Activated naive CD8-positive, alpha-beta T cell treated with anti-CD3 and anti-CD28 coated beads for 36 hours (primary cell): ENCODE data around the gene HARBI1. TPM values are rescaled to one million over a fixed set of nuclear protein-coding genes. Genes with fewer than 3 reads are reported as not detected.
A peak's percentile ranks its signal among the peaks of the same experiment; 100 is the strongest.

Source experiments
- DNase-seq: peaks from one replicate; pipeline ENCODE4 v3.0.0; 2021
- H3K27ac Mint-ChIP-seq: one replicate; pipeline ENCODE4 v1.8.0; 2022; ENCODE audit warnings: mild to moderate bottlenecking, moderate library complexity, mixed read lengths
- H3K27me3 Mint-ChIP-seq: one replicate; pipeline ENCODE4 v1.8.0; 2022; ENCODE audit warnings: mild to moderate bottlenecking, mixed read lengths
- H3K36me3 Mint-ChIP-seq: one replicate; pipeline ENCODE4 v1.8.0; 2021; ENCODE audit warnings: mild to moderate bottlenecking, mixed read lengths
- H3K4me1 Mint-ChIP-seq: one replicate; pipeline ENCODE4 v1.8.0; 2021; ENCODE audit warnings: mixed read lengths
- H3K4me3 Mint-ChIP-seq: one replicate; pipeline ENCODE4 v1.8.0; 2022; ENCODE audit warnings: mild to moderate bottlenecking, moderate library complexity, mixed read lengths
- H3K9me3 Mint-ChIP-seq: one replicate; pipeline ENCODE4 v1.8.0; 2022; ENCODE audit warnings: mixed read lengths
- total RNA-seq, 2 experiments: library from RNA; stranded (reverse); gene quantifications; one replicate each; pipeline ENCODE4 v1.2.3, GENCODE V29; 2021

The HARBI1 gene
- total RNA-seq, 2 experiments from 2014 or later: 2.6 to 4.5 TPM

GRCh38 chr11:46616551-46617133 is 385 bp downstream of the HARBI1 start:
- Mint-ChIP-seq H3K4me3 (peak overlapping the region; percentile 93), H3K4me1 (peaks cover 33% of the 10 kb centered on the region), H3K27ac (peak overlapping the region; percentile 99), H3K9me3 (no peaks in the 10 kb centered on the region), H3K36me3 (peaks cover 4% of the 10 kb centered on the region), H3K27me3 (no peaks in the 10 kb centered on the region)
- DNase-seq: no peak

GRCh38 chr11:46615756-46616155 is 1.3 kb downstream of the HARBI1 start:
- no peaks in the 10 kb centered on the region for H3K36me3 Mint-ChIP-seq
- H3K27ac Mint-ChIP-seq: no peak overlapping the region
- H3K4me1 Mint-ChIP-seq: peaks cover 28% of the 10 kb centered on the region

GRCh38 chr11:46612326-46612725 is 4.7 kb downstream of the HARBI1 start:
- no peaks in the 10 kb centered on the region for H3K27me3 Mint-ChIP-seq
- H3K4me3 Mint-ChIP-seq: no peak overlapping the region

More at GRCh38 chr11:46615756-46616155, 1.3 kb downstream of the HARBI1 start:
- H3K9me3 Mint-ChIP-seq: no peaks in the 10 kb centered on the region
- no peak for DNase-seq
- H3K4me3 Mint-ChIP-seq: peak overlapping the region; percentile 93
- H3K27me3 Mint-ChIP-seq: no peaks in the 10 kb centered on the region

GRCh38 chr11:46611526-46612304 is 5.3 kb downstream of the HARBI1 start:
- H3K4me1 Mint-ChIP-seq: peaks cover 13% of the 10 kb centered on the region
- H3K27me3 Mint-ChIP-seq: no peaks in the 10 kb centered on the region
- no peak overlapping the region for H3K4me3 Mint-ChIP-seq
- no peak overlapping the region for H3K27ac Mint-ChIP-seq
- DNase-seq: no peak
- no peaks in the 10 kb centered on the region for H3K9me3 Mint-ChIP-seq
- H3K36me3 Mint-ChIP-seq: no peaks in the 10 kb centered on the region

More at GRCh38 chr11:46612326-46612725, 4.7 kb downstream of the HARBI1 start:
- peaks cover 14% of the 10 kb centered on the region for H3K4me1 Mint-ChIP-seq
- no peak for DNase-seq
- no peaks in the 10 kb centered on the region for H3K9me3 Mint-ChIP-seq
- no peak overlapping the region for H3K27ac Mint-ChIP-seq
- no peaks in the 10 kb centered on the region for H3K36me3 Mint-ChIP-seq

GRCh38 chr11:46609386-46609785 is 7.6 kb downstream of the HARBI1 start:
- no peaks in the 10 kb centered on the region for H3K9me3 Mint-ChIP-seq
- DNase-seq: no peak
- H3K27me3 Mint-ChIP-seq: no peaks in the 10 kb centered on the region
- peaks cover 2% of the 10 kb centered on the region for H3K4me1 Mint-ChIP-seq
- H3K4me3 Mint-ChIP-seq: no peak overlapping the region
- H3K27ac Mint-ChIP-seq: no peak overlapping the region
- H3K36me3 Mint-ChIP-seq: no peaks in the 10 kb centered on the region

- H3K4me3 Mint-ChIP-seq: no peak overlapping the region
- DNase-seq: no peak
- no peaks in the 10 kb centered on the region for H3K27me3 Mint-ChIP-seq
- no peaks in the 10 kb centered on the region for H3K9me3 Mint-ChIP-seq
- no peak overlapping the region for H3K27ac Mint-ChIP-seq
- H3K36me3 Mint-ChIP-seq: no peaks in the 10 kb centered on the region
- peaks cover 5% of the 10 kb centered on the region for H3K4me1 Mint-ChIP-seq
These were observed 9.5 kb downstream of the HARBI1 start for GRCh38 chr11:46607516-46607915.

GRCh38 chr11:46604796-46605195 is 12.2 kb downstream of the HARBI1 start:
- no peaks in the 10 kb centered on the region for H3K27me3 Mint-ChIP-seq
- H3K4me1 Mint-ChIP-seq: peaks cover 5% of the 10 kb centered on the region
- no peak for DNase-seq
- H3K9me3 Mint-ChIP-seq: no peaks in the 10 kb centered on the region
- H3K36me3 Mint-ChIP-seq: no peaks in the 10 kb centered on the region
- H3K27ac Mint-ChIP-seq: no peak overlapping the region
- H3K4me3 Mint-ChIP-seq: no peak overlapping the region

- no peak overlapping the region for H3K27ac Mint-ChIP-seq
- no peak overlapping the region for H3K4me3 Mint-ChIP-seq
- H3K4me1 Mint-ChIP-seq: peaks cover 5% of the 10 kb centered on the region
- H3K9me3 Mint-ChIP-seq: no peaks in the 10 kb centered on the region
- no peaks in the 10 kb centered on the region for H3K36me3 Mint-ChIP-seq
- no peaks in the 10 kb centered on the region for H3K27me3 Mint-ChIP-seq
- DNase-seq: no peak
These were observed 13.2 kb downstream of the HARBI1 start for GRCh38 chr11:46603704-46604308.

GRCh38 chr11:46601129-46601528 is 15.9 kb downstream of the HARBI1 start:
- Mint-ChIP-seq H3K27me3 (no peaks in the 10 kb centered on the region), H3K36me3 (no peaks in the 10 kb centered on the region), H3K9me3 (no peaks in the 10 kb centered on the region), H3K4me1 (peaks cover 5% of the 10 kb centered on the region), H3K4me3 (no peak overlapping the region), H3K27ac (no peak overlapping the region)
- DNase-seq: no peak

GRCh38 chr11:46600194-46600960 is 16.6 kb downstream of the HARBI1 start:
- Mint-ChIP-seq H3K9me3 (no peaks in the 10 kb centered on the region), H3K4me3 (no peak overlapping the region), H3K27me3 (no peaks in the 10 kb centered on the region), H3K36me3 (no peaks in the 10 kb centered on the region), H3K27ac (no peak overlapping the region), H3K4me1 (peaks cover 5% of the 10 kb centered on the region)
- DNase-seq: no peak

- Mint-ChIP-seq H3K36me3 (no peaks in the 10 kb centered on the region), H3K9me3 (no peaks in the 10 kb centered on the region), H3K27ac (no peak overlapping the region), H3K4me1 (peaks cover 6% of the 10 kb centered on the region), H3K27me3 (no peaks in the 10 kb centered on the region), H3K4me3 (no peak overlapping the region)
- no peak for DNase-seq
These were observed 17.5 kb downstream of the HARBI1 start for GRCh38 chr11:46599340-46600193.

GRCh38 chr11:46597609-46598219 is 19.3 kb downstream of the HARBI1 start:
- no peak overlapping the region for H3K4me3 Mint-ChIP-seq
- H3K27ac Mint-ChIP-seq: no peak overlapping the region
- no peaks in the 10 kb centered on the region for H3K27me3 Mint-ChIP-seq
- H3K36me3 Mint-ChIP-seq: peaks cover 4% of the 10 kb centered on the region
- DNase-seq: no peak
- no peaks in the 10 kb centered on the region for H3K9me3 Mint-ChIP-seq
- H3K4me1 Mint-ChIP-seq: peaks cover 12% of the 10 kb centered on the region

GRCh38 chr11:46597155-46597554 is 19.9 kb downstream of the HARBI1 start:
- no peak for DNase-seq
- Mint-ChIP-seq H3K9me3 (no peaks in the 10 kb centered on the region), H3K27me3 (no peaks in the 10 kb centered on the region), H3K27ac (no peak overlapping the region), H3K4me1 (peaks cover 16% of the 10 kb centered on the region), H3K4me3 (no peak overlapping the region), H3K36me3 (peaks cover 4% of the 10 kb centered on the region)

- Mint-ChIP-seq H3K9me3 (no peaks in the 10 kb centered on the region), H3K36me3 (peaks cover 10% of the 10 kb centered on the region), H3K4me1 (peaks cover 29% of the 10 kb centered on the region), H3K27me3 (no peaks in the 10 kb centered on the region), H3K4me3 (no peak overlapping the region), H3K27ac (no peak overlapping the region)
- no peak for DNase-seq
These were observed 22.2 kb downstream of the HARBI1 start for GRCh38 chr11:46594785-46595184.
